GM19328 (cell line): ENCODE data around the gene ITGAX.

Experiments used
- ATAC-seq: cut with Tn5 transposase; IDR thresholded peaks from one replicate; pipeline ENCODE4 v1.9.1; 2021; ENCODE audit warnings: mild to moderate bottlenecking, moderate library complexity; ENCODE audit not compliant: unreplicated experiment

Gene ITGAX

GRCh38 chr16:31371619-31372484, 16.9 kb downstream of the ITGAX start:
- ATAC-seq, result no peak

DNA sequence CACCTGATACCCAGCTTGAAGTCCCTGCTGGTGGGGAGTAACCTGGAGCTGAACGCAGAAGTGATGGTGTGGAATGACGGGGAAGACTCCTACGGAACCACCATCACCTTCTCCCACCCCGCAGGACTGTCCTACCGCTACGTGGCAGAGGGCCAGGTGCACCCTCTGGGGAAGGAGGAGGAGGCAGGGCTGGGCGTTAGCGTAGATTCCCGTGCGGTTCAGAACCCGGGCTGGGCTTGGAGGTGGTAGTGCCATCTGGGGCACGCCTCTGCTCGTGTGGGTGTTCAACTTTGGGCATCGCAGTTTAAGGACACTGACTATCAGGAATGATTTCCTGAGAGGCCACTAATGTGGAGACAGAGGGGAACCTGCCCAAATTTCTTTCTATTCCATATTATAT, 18.3 kb downstream of the ITGAX start:
- ATAC-seq, result no peak

DNA sequence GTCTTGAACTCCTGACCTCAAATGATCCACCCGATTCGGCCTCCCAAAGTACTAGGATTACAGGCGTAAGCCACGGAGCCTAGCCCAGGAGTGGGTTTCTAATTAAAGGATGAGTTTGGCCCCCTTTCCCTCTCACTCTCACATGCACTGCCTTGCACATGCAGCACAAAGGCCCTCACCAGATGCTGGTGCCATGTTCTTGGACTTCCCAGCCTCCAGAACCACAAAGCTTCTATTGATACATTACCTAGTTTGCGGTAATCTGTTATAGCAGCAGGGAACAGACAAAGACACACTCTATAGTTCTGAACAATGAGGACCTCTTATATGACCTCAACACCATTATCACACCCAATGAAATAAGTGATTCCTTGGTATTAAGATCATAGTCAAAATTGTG, 20.3 kb downstream of the ITGAX start:
- no peak for ATAC-seq

DNA sequence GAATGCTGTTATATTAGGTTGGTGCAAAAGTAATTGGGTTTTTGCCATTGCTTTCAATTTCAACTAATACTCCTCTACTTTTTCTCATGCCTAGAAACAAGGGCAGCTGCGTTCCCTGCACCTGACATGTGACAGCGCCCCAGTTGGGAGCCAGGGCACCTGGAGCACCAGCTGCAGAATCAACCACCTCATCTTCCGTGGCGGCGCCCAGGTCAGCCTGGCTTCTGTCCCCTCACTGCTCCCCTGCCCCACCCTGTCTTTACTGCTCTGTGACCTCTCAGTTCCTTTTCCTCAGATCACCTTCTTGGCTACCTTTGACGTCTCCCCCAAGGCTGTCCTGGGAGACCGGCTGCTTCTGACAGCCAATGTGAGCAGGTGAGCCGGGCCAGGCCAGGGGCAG, 21.7 kb downstream of the ITGAX start:
- no peak for ATAC-seq

- no peak for ATAC-seq
These were observed 22.4 kb downstream of the ITGAX start for GRCh38 chr16:31377210-31377903.

GRCh38 chr16:31380201-31380600, 25.2 kb downstream of the ITGAX start:
- no peak for ATAC-seq

- ATAC-seq, result no peak
These were observed 27.6 kb downstream of the ITGAX start for GRCh38 chr16:31382485-31383161.

DNA sequence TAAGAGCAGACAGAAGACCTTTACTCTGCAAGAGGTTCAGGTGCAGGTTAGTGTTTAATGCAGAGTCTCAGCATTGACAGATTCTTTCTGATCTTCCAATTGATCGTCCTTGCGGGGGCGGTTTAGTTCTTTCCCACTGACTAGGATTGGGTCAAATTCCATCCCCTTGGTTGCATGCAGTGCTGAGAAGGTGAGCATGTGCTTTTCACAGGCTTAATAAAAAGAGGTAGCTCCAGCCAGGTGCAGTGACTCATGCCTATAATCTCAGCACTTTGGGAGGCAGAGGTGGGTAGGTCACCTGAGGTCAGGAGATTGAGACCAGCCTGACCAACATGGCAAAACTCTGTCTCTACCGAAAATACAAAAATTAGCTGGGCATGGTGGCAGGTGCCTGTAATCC, 30.7 kb downstream of the ITGAX start:
- ATAC-seq, result no peak

- ATAC-seq, result no peak
These were observed 31.4 kb downstream of the ITGAX start for GRCh38 chr16:31386157-31386984.

DNA sequence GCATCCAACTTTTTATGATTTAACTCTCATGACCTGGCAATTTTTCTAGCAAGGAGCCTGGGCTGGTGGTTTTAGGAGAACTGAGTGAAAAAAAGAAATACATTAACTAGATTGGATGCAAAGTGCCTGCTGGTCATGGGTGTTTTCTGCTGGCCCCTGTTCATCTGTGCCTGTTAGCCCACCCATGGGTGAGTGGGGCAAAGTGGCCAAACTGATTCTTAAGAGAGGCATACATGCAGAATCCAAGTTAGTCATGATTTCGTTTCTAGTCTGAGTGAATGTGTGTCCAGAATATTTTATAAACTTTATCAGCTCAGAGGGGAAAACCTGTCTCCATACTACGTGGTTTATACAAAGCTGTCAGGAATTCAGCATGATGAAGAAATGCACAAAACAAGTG, 33.6 kb downstream of the ITGAX start:
- ATAC-seq, result no peak

- ATAC-seq, result no peak
These were observed 35.6 kb downstream of the ITGAX start for GRCh38 chr16:31390504-31391041.

GRCh38 chr16:31393056-31393455, 38.1 kb downstream of the ITGAX start, which contains the start of gene ITGAD:
ITGAD (plus strand) TSS chr16:31393335; CDS start chr16:31393361, 26 bp downstream.
- ATAC-seq, result no peak

- ATAC-seq, result no peak
These were observed 40.7 kb downstream of the ITGAX start for GRCh38 chr16:31395647-31396046.

DNA sequence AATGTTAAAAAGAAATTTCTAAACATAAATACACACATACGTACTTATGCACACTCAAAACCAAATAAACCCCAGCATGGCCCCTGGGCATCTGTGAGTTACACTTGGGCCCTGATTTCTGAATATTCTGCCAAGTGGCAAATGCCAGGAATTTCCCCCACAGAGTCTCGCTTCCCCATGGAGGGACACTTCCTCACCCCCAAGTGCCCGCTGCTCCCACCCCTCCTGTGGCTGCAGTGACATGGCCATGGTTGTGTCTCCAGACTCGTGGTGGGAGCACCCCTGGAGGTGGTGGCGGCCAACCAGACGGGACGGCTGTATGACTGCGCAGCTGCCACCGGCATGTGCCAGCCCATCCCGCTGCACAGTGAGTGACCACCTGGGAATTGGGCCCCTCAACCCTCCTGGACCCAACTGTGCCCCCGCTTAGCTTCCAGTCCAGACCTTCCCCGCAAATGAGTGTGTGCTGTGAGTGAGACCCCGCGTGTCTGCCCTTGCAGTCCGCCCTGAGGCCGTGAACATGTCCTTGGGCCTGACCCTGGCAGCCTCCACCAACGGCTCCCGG, 42.2 kb downstream of the ITGAX start:
- ATAC-seq, result no peak

GRCh38 chr16:31397701-31398100, 42.7 kb downstream of the ITGAX start:
- no peak for ATAC-seq

GRCh38 chr16:31400191-31400590, 45.2 kb downstream of the ITGAX start:
- ATAC-seq, result no peak

- no peak for ATAC-seq
These were observed 46.5 kb downstream of the ITGAX start for GRCh38 chr16:31401436-31401835.

DNA sequence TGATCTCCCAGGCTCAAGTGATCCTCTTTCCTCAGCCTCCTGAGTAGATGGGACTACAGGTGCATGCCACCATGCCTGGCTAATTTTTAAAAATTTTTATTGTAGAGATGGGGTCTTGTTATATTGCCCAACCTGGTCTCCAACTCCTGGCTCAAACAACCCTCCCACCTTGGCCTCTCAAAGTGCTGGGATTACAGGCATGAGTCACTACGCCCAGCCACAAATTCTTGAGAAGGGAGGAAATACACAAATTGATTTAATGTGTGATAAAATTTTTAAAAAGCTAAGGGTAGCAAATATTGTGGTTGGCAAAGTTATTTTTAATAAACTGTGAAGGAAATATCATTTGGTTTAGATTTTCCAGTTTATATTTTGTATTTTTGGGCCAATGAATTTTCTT, 47.7 kb downstream of the ITGAX start:
- ATAC-seq, result no peak

DNA sequence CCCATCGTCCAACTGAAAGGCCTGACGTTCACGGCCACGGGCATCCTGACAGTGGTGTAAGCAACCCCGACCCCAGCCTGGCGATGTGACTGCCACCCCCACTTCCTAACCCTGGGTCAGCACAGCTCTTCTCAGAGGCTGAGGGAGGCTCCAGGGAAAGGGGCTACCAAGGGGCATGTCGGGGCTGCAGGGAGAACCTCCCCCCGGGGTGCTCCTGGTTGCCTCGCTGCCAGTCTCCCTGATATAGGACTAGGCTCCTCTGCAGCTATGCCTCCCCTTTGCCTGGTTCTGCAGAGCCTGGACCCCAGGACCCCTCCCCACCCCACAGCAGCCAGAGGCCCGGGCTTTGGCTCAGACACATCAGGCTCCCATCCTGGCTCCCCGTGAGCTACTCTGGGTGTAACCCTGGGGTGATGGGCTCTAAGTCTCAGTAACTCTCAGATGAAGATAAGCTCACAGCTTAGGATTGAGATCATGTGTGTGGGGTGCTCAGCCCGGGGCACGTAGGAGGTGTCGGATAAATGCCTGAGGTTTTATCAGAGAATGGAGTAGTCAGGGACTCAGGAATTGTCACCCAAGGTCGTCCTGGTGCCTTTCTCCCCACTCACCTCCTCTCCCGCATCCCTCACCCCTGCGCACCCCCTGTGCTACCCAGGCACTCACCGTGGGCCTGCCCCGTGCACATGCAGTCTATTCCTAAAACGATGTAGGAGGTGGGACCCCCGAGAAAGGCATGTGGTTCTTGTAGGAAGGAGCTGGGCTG, 48.8 kb downstream of the ITGAX start:
- no peak for ATAC-seq
